Activated CD4-positive, alpha-beta T cell treated with anti-CD3 and anti-CD28 coated beads, Interleukin-2, Interleukin-6, amounts not matched to agents 100 ng/mL and 50 ng/mL, durations not matched to agents 16 hours and 8 hours (primary cell): ENCODE results near the gene RALGAPA2.

ENCODE experiments used
- DNase-seq: peaks from one replicate; pipeline ENCODE4 v3.0.0-alpha.2; 2020

RALGAPA2 gene

DNA sequence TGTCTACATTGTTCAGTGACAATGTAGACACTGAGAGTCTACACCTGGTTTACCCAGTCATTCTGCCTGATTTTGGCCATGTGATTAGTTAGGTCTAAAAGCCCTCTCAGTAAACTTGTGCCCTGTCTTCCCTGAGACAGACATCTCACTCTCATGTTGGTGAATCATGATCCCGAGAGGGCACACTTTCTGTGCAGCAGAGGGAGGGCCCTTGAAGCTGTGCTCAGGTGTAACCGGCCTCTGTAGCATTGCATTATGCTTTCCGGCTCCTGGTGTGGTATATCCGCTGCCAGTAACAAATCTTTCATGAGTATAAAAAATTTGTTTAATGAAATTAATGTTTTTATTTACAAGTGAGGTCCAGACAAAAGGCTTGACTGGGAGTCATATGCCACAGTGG, 85.0 kb downstream of the RALGAPA2 start:
- DNase-seq: no peak

DNA sequence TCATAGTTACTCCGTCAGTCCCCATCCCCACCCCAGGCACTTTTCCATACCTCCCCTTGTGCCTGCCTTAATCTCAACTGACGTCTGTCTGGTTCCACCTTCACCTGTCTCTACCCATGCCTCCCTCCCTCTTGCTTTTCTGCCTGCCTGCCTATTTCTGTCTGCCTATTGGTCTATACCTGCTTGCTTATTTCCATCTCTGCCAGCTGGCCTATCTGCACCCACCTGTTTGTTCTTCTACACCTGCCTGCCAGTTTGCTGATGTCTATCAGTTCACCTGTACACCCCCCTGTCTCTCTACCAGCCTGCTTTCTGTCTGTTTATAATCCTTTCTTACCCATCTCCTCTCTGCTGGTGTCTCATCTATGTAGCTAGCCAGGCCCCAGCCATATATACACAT, 87.5 kb downstream of the RALGAPA2 start:
- DNase-seq: no peak

DNA sequence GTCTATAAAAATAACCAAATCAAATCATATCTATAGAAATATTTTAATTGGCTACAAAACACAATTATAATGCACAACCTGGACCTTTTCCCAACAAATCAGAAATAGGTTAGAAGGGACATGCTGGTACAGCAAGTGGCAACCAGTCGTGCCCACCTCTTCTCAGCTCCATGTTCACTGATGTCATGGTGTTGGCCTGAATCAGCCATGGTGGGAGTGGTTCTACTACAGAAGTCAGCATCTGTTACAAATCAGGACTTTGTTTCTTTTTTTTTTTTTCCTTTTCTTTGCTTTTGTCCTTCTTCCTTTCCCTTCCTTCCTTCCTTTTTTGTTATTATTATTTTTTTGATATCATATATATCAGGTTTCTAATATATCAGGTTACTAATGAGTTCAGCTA, 91.2 kb downstream of the RALGAPA2 start:
- no peak for DNase-seq

DNA sequence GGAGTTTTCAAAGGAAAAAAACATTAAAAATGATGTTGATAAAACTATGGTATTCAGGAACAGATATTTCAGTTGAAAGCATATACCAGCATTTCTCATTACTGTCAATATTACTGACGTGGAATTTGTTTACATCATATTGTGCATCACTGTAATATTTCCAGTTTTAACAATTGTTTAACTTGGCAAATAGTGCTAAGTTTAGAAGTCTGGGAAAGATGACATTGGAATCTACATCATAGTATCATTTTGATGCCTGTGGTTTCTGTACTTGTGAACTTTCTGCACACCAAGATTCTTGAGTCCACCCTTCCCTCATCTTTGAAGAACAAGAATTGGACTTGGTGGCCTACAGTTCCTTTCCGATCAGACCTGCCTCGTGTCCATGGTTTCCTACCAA, 98.1 kb downstream of the RALGAPA2 start:
- DNase-seq: no peak

DNA sequence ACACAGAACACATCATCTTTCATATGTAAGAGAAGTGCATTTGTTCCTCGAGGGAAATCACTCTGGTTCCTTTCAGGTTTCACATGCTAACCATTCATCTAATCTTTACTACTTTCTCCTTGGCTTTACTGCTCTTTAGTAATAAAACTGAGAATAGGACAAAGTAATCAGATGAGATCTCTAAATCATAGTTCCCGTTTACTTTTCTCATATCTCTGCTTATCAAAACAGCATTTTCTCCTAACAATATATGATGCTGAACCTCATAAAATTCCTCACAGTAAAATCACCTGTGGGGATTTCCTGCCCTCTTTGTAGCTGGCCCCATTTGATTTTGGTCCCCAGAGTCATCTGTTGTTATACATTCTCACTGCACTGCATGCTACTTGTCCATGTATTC, 100.2 kb downstream of the RALGAPA2 start:
- no peak for DNase-seq

- no peak for DNase-seq
Measured at GRCh38 chr20:20611167-20611566, 101.3 kb downstream of the RALGAPA2 start.

GRCh38 chr20:20609522-20609921, 102.9 kb downstream of the RALGAPA2 start:
- DNase-seq: no peak

GRCh38 chr20:20608641-20609040, 103.8 kb downstream of the RALGAPA2 start:
- no peak for DNase-seq

DNA sequence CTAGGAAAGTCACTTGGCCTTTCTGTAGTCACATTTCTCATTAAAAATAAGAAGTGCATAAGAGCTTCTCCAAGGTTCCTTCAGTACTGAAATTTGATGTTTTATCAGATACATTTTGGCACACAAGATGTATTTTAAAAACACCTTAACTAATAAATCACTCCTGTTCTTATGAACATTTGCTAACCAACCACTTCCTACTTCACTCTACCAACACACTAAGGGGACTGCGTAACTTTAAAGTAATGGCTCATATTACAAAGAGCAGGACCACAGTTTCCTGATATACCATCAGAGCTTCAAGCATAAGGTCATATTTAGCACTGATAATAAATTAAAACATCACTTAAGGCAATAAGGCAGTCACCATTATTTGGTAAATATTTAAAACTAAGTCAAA, 104.4 kb downstream of the RALGAPA2 start:
- no peak for DNase-seq

GRCh38 chr20:20606881-20607280, 105.6 kb downstream of the RALGAPA2 start:
- no peak for DNase-seq

GRCh38 chr20:20606050-20606449, 106.4 kb downstream of the RALGAPA2 start:
- DNase-seq: no peak

DNA sequence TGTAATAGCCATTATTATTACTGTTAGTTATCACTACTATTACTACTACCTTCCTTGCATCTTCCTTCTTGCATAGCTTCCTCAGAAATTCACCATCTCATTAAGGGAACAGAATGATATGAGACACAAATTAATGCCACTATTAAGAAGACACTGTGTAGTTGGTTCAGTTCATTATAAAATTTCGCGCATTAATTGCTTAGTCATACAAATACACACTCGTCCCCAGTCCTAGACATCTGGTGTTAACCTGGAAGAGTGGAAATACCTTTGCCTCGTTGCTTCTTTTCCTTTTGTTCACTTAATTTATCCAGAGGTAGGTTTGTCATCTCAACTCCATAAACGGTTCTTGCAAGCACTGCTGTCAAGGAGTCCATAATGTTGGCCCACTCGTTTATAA, 107.5 kb downstream of the RALGAPA2 start:
- no peak for DNase-seq

DNA sequence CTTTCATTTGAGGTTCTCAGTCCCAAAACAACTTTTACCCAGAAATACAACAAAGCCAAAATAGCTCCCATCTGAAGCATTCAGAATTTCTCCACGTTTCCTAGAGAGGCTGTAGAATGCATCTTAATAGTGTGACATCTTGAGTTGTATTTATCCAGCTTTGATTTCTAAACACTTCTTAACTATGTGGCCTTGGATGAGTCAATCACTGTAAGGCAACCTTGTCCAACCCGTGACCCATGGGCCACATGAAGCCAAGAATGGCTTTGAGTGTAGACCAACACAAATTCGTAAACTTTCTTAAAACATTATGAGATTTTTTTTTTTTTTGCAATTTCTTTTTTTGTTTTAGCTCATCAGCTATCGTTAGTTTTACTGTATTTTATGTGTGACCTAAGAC, 108.1 kb downstream of the RALGAPA2 start:
- DNase-seq: no peak

DNA sequence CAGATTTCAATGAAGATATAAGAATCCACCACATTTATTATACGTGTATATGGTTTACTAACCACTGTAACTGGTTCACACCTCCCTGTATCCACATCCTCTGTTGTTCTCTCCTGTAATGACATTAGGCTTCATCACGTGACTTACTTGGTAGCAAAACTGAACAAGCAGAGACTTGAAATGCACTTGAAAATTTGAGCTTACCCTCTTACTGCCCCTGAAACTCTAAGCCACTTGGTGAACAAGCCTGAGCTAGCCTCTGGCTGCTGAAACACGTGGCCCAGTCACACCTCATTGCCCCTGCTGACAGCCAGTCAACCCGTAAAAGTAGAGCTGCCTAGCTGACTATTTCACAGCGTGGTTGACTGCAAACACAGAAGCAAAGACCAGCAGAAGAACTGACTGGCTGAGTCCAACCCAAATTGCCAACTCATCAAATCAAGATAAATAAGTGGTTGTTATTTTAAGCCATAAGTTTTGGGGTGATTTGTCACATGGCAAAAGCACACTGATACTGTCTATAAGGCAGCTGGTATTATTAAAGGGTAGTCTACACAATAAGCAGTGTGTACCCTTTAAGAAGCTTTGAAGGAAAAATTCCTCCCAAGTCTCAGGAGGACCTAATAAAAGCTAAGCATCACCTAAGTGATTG, 109.0 kb downstream of the RALGAPA2 start:
- DNase-seq: peak; percentile 23

GRCh38 chr20:20597966-20598365, 114.5 kb downstream of the RALGAPA2 start:
- no peak for DNase-seq

DNA sequence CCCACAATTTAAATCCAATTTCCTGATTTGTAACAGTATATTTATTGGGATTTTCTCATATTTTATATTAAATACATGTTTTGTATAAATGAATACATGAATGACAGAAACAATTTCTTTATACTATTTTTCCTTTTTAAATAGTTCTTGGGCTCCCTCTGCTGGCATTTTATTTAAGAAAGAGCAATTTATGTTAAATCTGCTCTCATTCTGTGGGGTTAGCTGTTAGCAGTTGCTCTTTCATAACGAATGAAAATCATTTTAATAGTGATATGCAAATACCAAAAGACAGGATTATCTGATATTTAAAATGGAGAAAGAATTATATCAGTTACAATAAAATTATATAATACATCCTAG, 118.3 kb downstream of the RALGAPA2 start:
- peak; percentile 27 for DNase-seq

DNA sequence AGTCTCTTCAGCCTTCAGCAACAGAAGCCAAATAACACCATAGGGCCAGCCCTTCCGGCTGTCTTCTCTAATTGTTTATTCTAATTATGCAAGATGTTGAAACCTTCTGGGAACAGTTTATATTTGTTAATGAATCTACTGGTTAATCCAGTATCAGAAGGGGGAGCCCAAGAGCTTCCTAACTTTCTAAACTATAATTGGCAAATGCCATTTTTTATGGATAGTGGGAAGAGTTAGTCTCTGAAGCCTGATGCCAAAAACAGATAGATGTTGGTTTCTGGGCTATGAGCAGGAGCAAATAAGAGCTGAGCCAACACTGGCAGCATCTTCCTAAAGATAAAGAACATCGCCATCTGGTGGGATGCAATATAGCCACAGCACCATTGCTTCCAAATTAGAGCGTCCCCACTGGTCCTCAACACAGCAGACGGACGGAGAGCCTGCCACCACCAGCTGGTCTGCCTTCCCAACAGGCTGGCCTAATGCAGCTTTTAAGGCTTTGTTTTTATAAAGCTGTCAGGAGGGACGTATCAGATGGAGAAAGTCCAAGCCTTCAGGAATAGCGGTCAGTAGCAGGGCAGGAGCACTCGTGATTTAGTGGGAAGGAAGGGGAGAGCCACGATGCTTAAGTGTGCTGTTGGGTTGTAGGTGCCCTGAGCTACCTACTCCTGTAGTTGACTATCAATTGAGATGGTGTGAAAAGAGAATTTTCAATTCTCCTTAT, 118.8 kb downstream of the RALGAPA2 start:
- peak; percentile 39 for DNase-seq

- DNase-seq: no peak
Measured at GRCh38 chr20:20585146-20585545, 127.3 kb downstream of the RALGAPA2 start.

- DNase-seq: no peak
Measured at GRCh38 chr20:20582734-20583133, 129.7 kb downstream of the RALGAPA2 start.

- DNase-seq: peak; percentile 6
Measured at GRCh38 chr20:20580139-20580538, 132.3 kb downstream of the RALGAPA2 start.

- DNase-seq: no peak
Measured at GRCh38 chr20:20578838-20579237, 133.6 kb downstream of the RALGAPA2 start.

- DNase-seq: no peak
Measured at GRCh38 chr20:20573797-20574196, 138.6 kb downstream of the RALGAPA2 start.

GRCh38 chr20:20571068-20571780, 141.2 kb downstream of the RALGAPA2 start:
- DNase-seq: no peak

DNA sequence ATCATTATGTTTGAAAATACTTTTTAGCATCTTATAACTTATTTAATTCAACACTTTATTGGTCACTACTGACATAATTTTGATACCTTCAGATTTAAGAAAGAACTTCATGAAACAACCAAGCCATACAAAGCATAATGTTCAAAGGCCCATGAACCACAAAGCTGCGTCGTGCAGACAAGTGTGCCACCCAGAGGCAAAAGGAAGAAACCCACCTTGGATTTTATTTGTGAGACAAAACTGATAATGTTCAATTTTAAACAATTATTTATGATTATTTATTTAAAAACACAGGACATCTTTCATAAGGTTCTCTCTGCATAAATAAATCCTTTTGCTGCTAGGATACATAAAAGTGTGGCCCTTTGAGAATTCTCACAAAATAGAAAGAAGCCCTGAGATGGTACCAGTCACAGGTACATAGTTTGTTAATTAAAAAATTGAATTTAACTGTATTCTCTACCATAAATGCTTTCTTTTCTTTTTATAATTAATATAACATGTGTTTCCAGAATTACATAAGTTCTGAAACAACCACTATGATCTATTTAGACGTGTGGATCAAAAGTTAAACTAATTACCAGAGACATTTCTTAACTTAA, 143.7 kb downstream of the RALGAPA2 start:
- peak; percentile 58 for DNase-seq
